OCI-LY1 (cell line): Measurements from ENCODE around the gene GABRG3.

Experiments
- H2AFZ ChIP-seq: fragments of 200-600 bp; sonication (generic), shearing (Covaris generic); 2 replicates; pipeline ENCODE4 v1.6.0; 2014; ENCODE audit warnings: antibody characterized with exemption, mild to moderate bottlenecking, low read length
- H3F3A ChIP-seq: fragments of 200-600 bp; sonication (generic), shearing (Covaris generic); 2 replicates; pipeline ENCODE4 v1.6.0; 2014; ENCODE audit warnings: mild to moderate bottlenecking, antibody characterized with exemption, low read length, moderate library complexity; ENCODE audit not compliant: insufficient read depth
- H3K27ac ChIP-seq: fragments of 200-600 bp; sonication (generic); 2 replicates; pipeline ENCODE4 v1.5.1; 2014; ENCODE audit warnings: low read length, mixed run types, mild to moderate bottlenecking, low read depth; ENCODE audit not compliant: poor library complexity, severe bottlenecking
- H3K27me3 ChIP-seq: fragments of 200-600 bp; sonication (generic); 2 replicates; pipeline ENCODE4 v1.6.0; 2014; ENCODE audit warnings: antibody characterized with exemption, mild to moderate bottlenecking, low read length, moderate library complexity; ENCODE audit not compliant: insufficient read depth
- H3K36me3 ChIP-seq: fragments of 200-600 bp; sonication (generic); 2 replicates; pipeline ENCODE4 v1.6.1; 2014; ENCODE audit warnings: mild to moderate bottlenecking, antibody characterized with exemption, low read length, moderate library complexity, mixed read lengths; ENCODE audit not compliant: insufficient read depth
- H3K4me1 ChIP-seq: fragments of 200-600 bp; sonication (generic); 2 replicates; pipeline ENCODE4 v1.5.1; 2014; ENCODE audit warnings: mild to moderate bottlenecking, low read length, moderate library complexity; ENCODE audit not compliant: insufficient read depth, severe bottlenecking
- H3K4me2 ChIP-seq: fragments of 200-600 bp; sonication (generic), shearing (Covaris generic); 2 replicates; pipeline ENCODE4 v1.6.1; 2014; ENCODE audit warnings: low read length
- H3K4me3 ChIP-seq: fragments of 200-600 bp; sonication (generic); 2 replicates; pipeline ENCODE4 v1.5.1; 2014; ENCODE audit warnings: low read length, low read depth, mild to moderate bottlenecking, mixed read lengths; ENCODE audit not compliant: poor library complexity, severe bottlenecking
- H3K79me2 ChIP-seq: fragments of 200-600 bp; shearing (Covaris generic); 2 replicates; pipeline ENCODE4 v1.6.1; 2016; ENCODE audit warnings: mixed run types, low read length, mixed read lengths; ENCODE audit not compliant: insufficient read depth
- H3K9ac ChIP-seq: fragments of 200-600 bp; sonication (generic), shearing (Covaris generic); 2 replicates; pipeline ENCODE4 v1.6.1; 2014; ENCODE audit warnings: mild to moderate bottlenecking, low read length, mixed read lengths
- H3K9me2 ChIP-seq: fragments of 200-600 bp; sonication (generic), shearing (Covaris generic); 2 replicates; pipeline ENCODE4 v1.6.1; 2014; ENCODE audit warnings: low read depth, mild to moderate bottlenecking, low read length, mixed read lengths
- H3K9me3 ChIP-seq: fragments of 200-600 bp; shearing (Covaris generic); 2 replicates; pipeline ENCODE4 v1.6.1; 2014; ENCODE audit warnings: low read length, mixed read lengths
- H4K20me1 ChIP-seq: fragments of 200-600 bp; sonication (generic), shearing (Covaris generic); 2 replicates; pipeline ENCODE4 v1.6.0; 2016; ENCODE audit warnings: mild to moderate bottlenecking, low read length; ENCODE audit not compliant: insufficient read depth
- CTCF ChIP-seq: fragments of 200-600 bp; sonication (generic), shearing (Covaris generic); IDR thresholded peaks from 2 replicates; pipeline ENCODE4 v1.5.1; 2017; ENCODE audit warnings: mild to moderate bottlenecking, antibody characterized with exemption, low read length, moderate library complexity, mixed read lengths
- EZH2 ChIP-seq: fragments of 200-600 bp; sonication (generic), shearing (Covaris generic); IDR thresholded peaks from 2 replicates; pipeline ENCODE4 v1.8.0; 2017; ENCODE audit warnings: borderline replicate concordance, mixed run types, mild to moderate bottlenecking, antibody characterized with exemption, low read length, moderate library complexity, mixed read lengths

The GABRG3 gene

DNA sequence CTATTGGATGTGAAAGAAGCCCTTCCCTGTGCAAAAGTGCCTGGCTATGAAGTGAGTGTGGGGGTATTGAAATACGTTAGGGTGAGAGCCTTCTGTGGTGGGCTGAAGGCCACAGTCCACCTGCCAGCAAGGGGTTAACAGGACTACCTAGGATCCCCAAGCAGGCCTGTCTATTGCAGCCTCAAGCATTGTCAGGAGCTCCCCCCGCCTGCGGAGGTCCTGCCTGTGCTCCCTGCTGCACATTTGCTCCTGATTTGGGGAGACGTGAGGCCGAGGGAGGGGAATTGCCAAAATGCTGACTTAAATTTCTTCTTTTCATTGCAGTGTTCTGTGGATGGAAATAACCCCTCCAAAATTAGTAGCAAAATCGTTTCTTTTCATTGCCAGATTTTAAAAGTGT lies 56.2 kb downstream of the GABRG3 start:
- no peak overlapping the region for H3K27ac ChIP-seq
- TF ChIP-seq CTCF (no peak), EZH2 (no peak)
- no peaks in the 10 kb centered on the region for H3K79me2 ChIP-seq
- H3K9me3 ChIP-seq, result no peaks in the 10 kb centered on the region
- H3F3A ChIP-seq, result no peaks in the 10 kb centered on the region
- no peaks in the 10 kb centered on the region for H3K4me1 ChIP-seq
- no peak overlapping the region for H3K4me3 ChIP-seq
- H3K4me2 ChIP-seq, result no peak overlapping the region
- no peaks in the 10 kb centered on the region for H4K20me1 ChIP-seq
- no peaks in the 10 kb centered on the region for H3K36me3 ChIP-seq
- H3K9me2 ChIP-seq, result no peaks in the 10 kb centered on the region
- H3K9ac ChIP-seq, result no peak overlapping the region
- H3K27me3 ChIP-seq, result no peaks in the 10 kb centered on the region
- H2AFZ ChIP-seq, result no peak overlapping the region

- Histone ChIP-seq H3K27ac (no peak overlapping the region), H2AFZ (no peak overlapping the region), H3K9me2 (no peaks in the 10 kb centered on the region), H3K79me2 (no peaks in the 10 kb centered on the region), H3K4me1 (no peaks in the 10 kb centered on the region), H3K9ac (no peak overlapping the region), H3F3A (no peaks in the 10 kb centered on the region), H3K36me3 (no peaks in the 10 kb centered on the region), H3K4me2 (no peak overlapping the region), H4K20me1 (no peaks in the 10 kb centered on the region), H3K9me3 (no peaks in the 10 kb centered on the region), H3K4me3 (no peak overlapping the region), H3K27me3 (no peaks in the 10 kb centered on the region)
- TF ChIP-seq EZH2 (no peak), CTCF (no peak)
Observed at GRCh38 chr15:27028858-27029477, 58.0 kb downstream of the GABRG3 start.

- Histone ChIP-seq H3K27ac (no peak overlapping the region), H4K20me1 (no peaks in the 10 kb centered on the region), H3K9me3 (no peaks in the 10 kb centered on the region), H3K9me2 (no peaks in the 10 kb centered on the region), H3K4me3 (no peak overlapping the region), H3K4me1 (no peaks in the 10 kb centered on the region), H3K27me3 (no peaks in the 10 kb centered on the region), H3K79me2 (no peaks in the 10 kb centered on the region), H3F3A (no peaks in the 10 kb centered on the region), H3K4me2 (no peak overlapping the region), H2AFZ (no peak overlapping the region), H3K36me3 (no peaks in the 10 kb centered on the region), H3K9ac (no peak overlapping the region)
- TF ChIP-seq EZH2, result no peak
- no peak for TF ChIP-seq CTCF
Observed at GRCh38 chr15:27036210-27036609, 65.2 kb downstream of the GABRG3 start.
